GM12891 (cell line): ENCODE results near the gene SMPD3.

Experiments used
- PAX5 ChIP-seq: IDR thresholded peaks from 2 replicates; pipeline ENCODE4 v1.6.1; 2011; ENCODE audit warnings: low read length, moderate library complexity, mild to moderate bottlenecking; ENCODE audit not compliant: insufficient read depth, severe bottlenecking
- POLR2A ChIP-seq: IDR thresholded peaks from 2 replicates; pipeline ENCODE4 v1.6.1; 2011; ENCODE audit warnings: low read depth, low read length, control low read depth
- POLR2AphosphoS5 ChIP-seq: IDR thresholded peaks from 2 replicates; pipeline ENCODE4 v1.6.1; 2011; ENCODE audit warnings: low read depth, low read length, control low read depth

GRCh38 chr16:68416057-68417046 lies 32.0 kb downstream of the SMPD3 start:
- TF ChIP-seq POLR2AphosphoS5 (no peak), POLR2A (no peak), PAX5 (no peak)
